ENCODE measurements around the gene ALCAM. TPM values are rescaled to one million over a fixed set of nuclear protein-coding genes. Genes with fewer than 3 reads are reported as not detected.

The ALCAM gene
- total RNA-seq, 3 donors from 2014 or later: 8.7 to 11.1 (median 10.7) TPM

DNA sequence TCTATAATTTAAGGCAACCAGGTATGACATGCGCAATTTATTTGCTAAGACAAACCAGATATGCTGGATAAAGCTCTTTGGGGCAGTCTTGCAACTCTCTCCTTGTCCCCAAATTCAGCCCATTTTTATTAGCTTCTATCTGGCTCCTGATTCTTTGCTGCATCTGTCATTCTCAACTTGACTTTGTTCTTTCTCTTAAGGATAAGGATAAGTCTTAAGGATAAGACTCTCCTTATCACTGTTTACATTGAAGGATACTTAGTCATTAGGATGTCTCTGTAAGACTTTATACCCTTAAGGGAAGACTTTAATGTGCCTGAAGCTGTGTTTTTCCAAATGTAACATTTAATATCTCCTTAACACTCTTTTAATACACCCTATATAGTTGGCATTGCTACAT is 49.2 kb downstream of the ALCAM start:
- Mint-ChIP-seq H3K4me3 (no peak overlapping the region), H3K4me1 (ENCODE audit: low read depth) (peaks cover 1% of the 10 kb centered on the region), H3K9me3 (no peaks in the 10 kb centered on the region), H3K27me3 (ENCODE audit: low read depth) (no peaks in the 10 kb centered on the region), H3K36me3 (ENCODE audit: insufficient read depth) (no peaks in the 10 kb centered on the region)
- DNase-seq: no peak
- no peak for ATAC-seq

- Mint-ChIP-seq H3K4me1 (ENCODE audit: low read depth) (peaks cover 1% of the 10 kb centered on the region), H3K36me3 (ENCODE audit: insufficient read depth) (no peaks in the 10 kb centered on the region), H3K27me3 (ENCODE audit: low read depth) (no peaks in the 10 kb centered on the region), H3K9me3 (no peaks in the 10 kb centered on the region), H3K4me3 (no peak overlapping the region)
- DNase-seq (no peak), ATAC-seq (no peak)
These were observed 51.0 kb downstream of the ALCAM start for GRCh38 chr3:105417525-105418289.

DNA sequence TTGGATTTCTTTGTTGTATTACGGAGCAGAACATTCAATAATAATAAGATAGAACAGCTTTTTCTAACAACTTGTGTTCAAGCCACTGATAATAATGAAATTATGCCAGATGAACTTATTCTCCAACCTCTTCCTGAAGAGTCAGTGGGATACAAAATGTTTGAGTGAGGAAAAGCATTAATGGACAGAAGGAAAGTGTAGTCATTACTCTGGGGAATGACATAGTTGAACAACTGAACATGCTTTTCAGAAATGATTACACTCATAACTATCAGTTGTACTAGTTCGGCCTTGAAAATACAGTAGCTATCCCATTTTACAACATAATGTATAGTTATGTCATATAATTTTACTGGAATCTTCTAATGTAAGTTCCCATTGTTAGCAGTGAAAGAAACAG is 55.9 kb downstream of the ALCAM start:
- H3K27me3 Mint-ChIP-seq (ENCODE audit: low read depth): no peaks in the 10 kb centered on the region

GRCh38 chr3:105423397-105423796 is 56.7 kb downstream of the ALCAM start:
- no peaks in the 10 kb centered on the region for H3K36me3 Mint-ChIP-seq (ENCODE audit: insufficient read depth)
- no peak overlapping the region for H3K4me3 Mint-ChIP-seq
- no peaks in the 10 kb centered on the region for H3K4me1 Mint-ChIP-seq (ENCODE audit: low read depth)
- no peaks in the 10 kb centered on the region for H3K27me3 Mint-ChIP-seq (ENCODE audit: low read depth)
- DNase-seq (no peak), ATAC-seq (no peak)
- H3K9me3 Mint-ChIP-seq: no peaks in the 10 kb centered on the region

More for the DNA sequence above, 55.9 kb downstream of the ALCAM start:
- Mint-ChIP-seq H3K9me3 (no peaks in the 10 kb centered on the region), H3K36me3 (ENCODE audit: insufficient read depth) (no peaks in the 10 kb centered on the region), H3K4me3 (no peak overlapping the region), H3K4me1 (ENCODE audit: low read depth) (no peaks in the 10 kb centered on the region)
- ATAC-seq: no peak
- DNase-seq: no peak

DNA sequence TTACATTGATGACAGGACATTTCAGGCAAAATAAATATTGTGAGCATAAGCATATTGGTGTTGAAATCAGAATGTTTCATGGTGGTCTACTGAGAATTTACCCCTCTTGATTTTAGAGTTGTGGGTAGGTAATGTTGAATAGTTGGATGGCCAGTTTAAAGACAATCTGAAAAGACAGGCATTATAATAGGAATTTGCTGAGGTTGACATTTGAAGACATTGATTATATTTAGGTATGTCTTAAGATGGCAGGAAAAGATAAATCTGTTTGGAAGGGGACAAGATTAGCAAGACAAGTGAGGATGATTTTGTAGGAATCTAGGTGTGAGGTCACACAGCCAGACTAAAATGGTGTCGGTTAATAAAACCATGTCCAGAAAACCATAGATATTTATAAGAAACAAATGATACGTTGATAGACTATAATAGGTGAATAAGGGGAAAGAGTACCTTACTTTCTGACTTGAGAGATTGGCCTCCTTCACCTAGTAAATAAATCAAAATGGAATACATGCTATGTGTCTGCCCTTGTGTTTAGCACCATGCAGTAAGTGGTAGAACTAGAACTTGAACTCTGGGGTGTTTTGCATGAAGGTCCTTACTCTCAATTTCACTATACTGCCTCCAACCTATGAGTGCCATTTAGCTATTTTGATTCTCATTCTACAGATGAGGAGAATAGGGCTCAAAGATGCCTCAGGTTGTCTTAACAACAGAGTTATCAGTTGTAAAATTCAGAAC is 57.9 kb downstream of the ALCAM start:
- H3K4me3 Mint-ChIP-seq: no peak overlapping the region
- H3K36me3 Mint-ChIP-seq (ENCODE audit: insufficient read depth): no peaks in the 10 kb centered on the region
- DNase-seq (no peak), ATAC-seq (no peak)
- H3K4me1 Mint-ChIP-seq (ENCODE audit: low read depth): no peaks in the 10 kb centered on the region
- no peaks in the 10 kb centered on the region for H3K27me3 Mint-ChIP-seq (ENCODE audit: low read depth)
- no peaks in the 10 kb centered on the region for H3K9me3 Mint-ChIP-seq

DNA sequence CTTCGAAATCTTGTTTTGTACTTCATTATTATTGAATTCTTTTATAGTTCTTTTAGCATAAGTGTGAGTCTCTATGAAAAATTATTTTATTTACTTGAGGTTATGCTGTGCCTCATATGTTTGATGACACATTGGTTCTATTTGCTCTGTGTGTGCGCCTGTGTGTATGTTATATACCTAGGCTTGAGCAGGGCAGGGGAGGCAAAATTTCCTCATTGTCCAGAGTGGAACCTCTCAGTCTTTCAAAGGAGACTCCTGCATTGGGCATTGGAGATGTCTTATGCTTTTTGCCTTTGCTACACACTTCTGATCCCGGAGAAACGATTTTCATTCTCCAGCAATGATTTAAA is 58.4 kb downstream of the ALCAM start:
- ATAC-seq (no peak), DNase-seq (no peak)
- no peaks in the 10 kb centered on the region for H3K4me1 Mint-ChIP-seq (ENCODE audit: low read depth)
- H3K27me3 Mint-ChIP-seq (ENCODE audit: low read depth): no peaks in the 10 kb centered on the region
- H3K4me3 Mint-ChIP-seq: no peak overlapping the region
- H3K9me3 Mint-ChIP-seq: no peaks in the 10 kb centered on the region
- no peaks in the 10 kb centered on the region for H3K36me3 Mint-ChIP-seq (ENCODE audit: insufficient read depth)

DNA sequence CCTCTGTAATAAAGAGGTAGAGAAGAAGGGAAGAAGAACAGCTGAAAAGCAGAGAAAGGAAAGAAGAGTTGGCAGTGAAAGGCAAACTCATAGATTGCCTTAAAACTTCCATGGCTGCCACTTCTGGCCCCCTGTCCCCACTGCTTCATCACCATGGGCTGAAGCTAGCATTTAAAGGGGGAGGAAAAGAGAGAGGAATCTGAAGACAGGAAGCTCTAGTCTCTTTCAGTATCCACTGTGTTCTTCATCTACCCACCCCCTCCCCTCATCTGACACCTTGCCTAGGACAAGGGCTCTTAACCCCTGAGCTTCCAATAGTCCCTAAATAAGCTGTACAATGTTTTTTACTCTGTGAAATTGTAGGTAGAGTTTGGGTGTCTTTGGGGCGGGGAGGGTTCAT is 60.6 kb downstream of the ALCAM start:
- H3K27me3 Mint-ChIP-seq (ENCODE audit: low read depth): no peaks in the 10 kb centered on the region
- H3K36me3 Mint-ChIP-seq (ENCODE audit: insufficient read depth): no peaks in the 10 kb centered on the region
- no peaks in the 10 kb centered on the region for H3K4me1 Mint-ChIP-seq (ENCODE audit: low read depth)
- DNase-seq (no peak), ATAC-seq (no peak)
- H3K4me3 Mint-ChIP-seq: no peak overlapping the region
- no peaks in the 10 kb centered on the region for H3K9me3 Mint-ChIP-seq

DNA sequence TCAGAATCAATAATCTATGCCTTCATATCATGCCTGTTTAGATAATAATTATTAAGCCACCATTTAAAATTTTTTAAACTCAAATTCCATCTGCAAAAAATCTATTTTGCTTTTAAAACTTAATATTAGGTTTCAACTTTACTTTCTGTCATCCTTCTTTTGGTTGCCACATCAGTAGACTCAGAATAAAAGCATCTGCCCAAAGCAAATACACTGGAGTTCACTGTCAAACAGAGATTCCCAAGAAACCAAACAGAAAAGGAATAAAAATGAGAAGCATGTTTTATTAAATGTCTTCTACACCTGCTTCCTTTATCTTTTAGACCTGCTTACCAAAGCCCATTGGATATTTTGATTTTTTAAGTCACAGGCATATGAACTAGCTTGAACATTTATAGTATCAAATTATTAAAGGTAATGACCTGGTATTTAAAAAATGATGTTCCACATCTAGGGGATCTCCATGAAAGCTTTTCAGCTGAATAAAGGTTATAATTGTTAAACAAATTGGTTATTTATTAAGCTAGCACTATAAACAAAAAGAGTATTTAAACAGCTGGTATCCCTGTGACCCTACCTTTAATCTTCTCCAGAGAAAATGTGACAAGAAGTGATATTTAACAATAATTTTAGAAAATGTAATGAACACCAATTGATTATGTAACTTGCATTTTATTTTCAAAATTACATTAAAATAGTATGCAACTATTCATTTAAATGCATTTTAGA is 62.5 kb downstream of the ALCAM start:
- DNase-seq (no peak), ATAC-seq (no peak)
- H3K4me1 Mint-ChIP-seq (ENCODE audit: low read depth): no peaks in the 10 kb centered on the region
- no peaks in the 10 kb centered on the region for H3K27me3 Mint-ChIP-seq (ENCODE audit: low read depth)
- no peak overlapping the region for H3K4me3 Mint-ChIP-seq
- H3K36me3 Mint-ChIP-seq (ENCODE audit: insufficient read depth): no peaks in the 10 kb centered on the region
- no peaks in the 10 kb centered on the region for H3K9me3 Mint-ChIP-seq

DNA sequence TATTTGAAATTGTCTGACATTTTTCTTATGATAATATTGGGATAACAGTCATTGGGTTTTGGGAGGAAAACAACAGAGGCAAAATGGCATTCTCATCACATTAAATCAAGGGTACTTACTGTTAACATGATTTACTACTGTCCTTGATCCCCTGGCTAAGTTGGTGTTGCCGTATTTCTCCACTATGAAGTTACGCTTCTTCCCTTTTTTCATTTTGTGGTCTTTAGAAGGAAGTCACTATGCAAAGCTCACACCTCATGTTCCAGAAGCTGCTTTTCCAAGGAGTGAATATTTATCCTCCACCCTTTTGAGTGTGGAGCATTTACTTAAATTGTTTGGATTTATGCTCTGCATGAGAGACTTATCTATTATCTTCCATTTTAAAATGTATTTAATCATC is 63.7 kb downstream of the ALCAM start:
- H3K4me1 Mint-ChIP-seq (ENCODE audit: low read depth): no peaks in the 10 kb centered on the region
- H3K27me3 Mint-ChIP-seq (ENCODE audit: low read depth): no peaks in the 10 kb centered on the region
- peaks cover 2% of the 10 kb centered on the region for H3K9me3 Mint-ChIP-seq
- no peaks in the 10 kb centered on the region for H3K36me3 Mint-ChIP-seq (ENCODE audit: insufficient read depth)
- ATAC-seq (no peak), DNase-seq (no peak)
- H3K4me3 Mint-ChIP-seq: no peak overlapping the region

DNA sequence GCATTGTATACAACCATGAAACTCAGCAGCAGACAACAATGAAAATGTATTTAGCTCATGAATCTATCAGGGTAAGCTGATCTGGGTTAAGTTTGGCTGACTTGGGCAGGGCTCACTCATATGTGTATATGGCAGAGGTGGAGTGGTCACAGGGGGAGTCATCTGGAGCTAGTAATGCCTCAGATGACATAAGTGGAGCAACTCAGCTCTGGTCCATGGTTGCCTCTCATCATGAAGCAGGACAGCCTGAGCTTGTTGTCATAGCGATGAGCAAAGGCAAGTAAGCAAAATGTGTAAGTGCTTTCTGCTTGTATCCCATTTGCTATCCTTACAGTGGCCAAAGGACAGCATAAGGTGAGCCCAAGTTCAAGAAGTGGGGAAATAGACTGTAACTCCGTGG is 64.5 kb downstream of the ALCAM start:
- ATAC-seq (no peak), DNase-seq (no peak)
- Mint-ChIP-seq H3K4me3 (no peak overlapping the region), H3K4me1 (ENCODE audit: low read depth) (no peaks in the 10 kb centered on the region), H3K36me3 (ENCODE audit: insufficient read depth) (no peaks in the 10 kb centered on the region), H3K27me3 (ENCODE audit: low read depth) (no peaks in the 10 kb centered on the region), H3K9me3 (peaks cover 7% of the 10 kb centered on the region)

DNA sequence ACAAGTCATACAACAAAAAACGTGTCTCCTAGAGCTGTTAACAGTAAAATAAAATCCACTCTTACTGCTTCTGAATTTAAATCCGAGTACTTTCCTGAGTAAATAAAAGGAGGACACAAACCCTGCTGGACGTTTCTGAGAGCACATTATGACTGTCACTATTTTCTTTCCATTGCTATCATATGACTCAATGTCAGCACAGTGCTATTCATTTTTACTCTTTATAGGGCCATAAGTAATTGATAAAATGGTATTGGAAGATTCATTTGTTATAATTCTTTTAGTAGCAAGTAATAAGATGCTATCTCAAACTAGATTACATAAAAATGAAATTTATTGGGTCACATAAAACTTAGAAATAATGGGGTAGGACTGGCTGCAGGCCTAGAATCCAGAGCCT is 68.6 kb downstream of the ALCAM start:
- H3K4me3 Mint-ChIP-seq: no peak overlapping the region
- peaks cover 2% of the 10 kb centered on the region for H3K36me3 Mint-ChIP-seq (ENCODE audit: insufficient read depth)
- ATAC-seq: no peak
- DNase-seq: no peak
- H3K27me3 Mint-ChIP-seq (ENCODE audit: low read depth): peaks cover 2% of the 10 kb centered on the region
- no peaks in the 10 kb centered on the region for H3K4me1 Mint-ChIP-seq (ENCODE audit: low read depth)
- peaks cover 7% of the 10 kb centered on the region for H3K9me3 Mint-ChIP-seq

GRCh38 chr3:105436687-105437086 is 70.0 kb downstream of the ALCAM start:
- Mint-ChIP-seq H3K9me3 (peaks cover 7% of the 10 kb centered on the region), H3K27me3 (ENCODE audit: low read depth) (peaks cover 2% of the 10 kb centered on the region), H3K4me1 (ENCODE audit: low read depth) (no peaks in the 10 kb centered on the region), H3K36me3 (ENCODE audit: insufficient read depth) (peaks cover 2% of the 10 kb centered on the region), H3K4me3 (no peak overlapping the region)
- ATAC-seq: no peak
- no peak for DNase-seq

DNA sequence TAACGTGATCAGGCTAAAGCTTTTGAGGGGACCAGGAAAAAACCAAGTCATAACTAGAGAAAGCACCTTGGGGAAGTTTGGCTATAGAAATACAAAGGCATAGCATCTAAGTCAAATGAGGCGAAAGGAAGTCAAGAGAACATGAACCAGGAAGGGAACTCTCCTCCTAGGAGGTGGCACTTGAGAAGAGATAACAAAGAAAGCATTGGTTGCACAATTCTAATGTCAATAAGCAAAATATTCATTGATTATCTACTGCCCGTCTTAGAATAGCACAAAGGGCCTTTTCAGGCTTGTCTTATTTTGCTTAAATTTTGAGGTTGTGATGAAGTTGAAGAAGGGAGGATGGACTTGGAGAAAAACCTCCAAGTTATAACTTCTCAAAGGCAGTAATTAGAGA is 73.4 kb downstream of the ALCAM start:
- DNase-seq (no peak), ATAC-seq (no peak)
- Mint-ChIP-seq H3K27me3 (ENCODE audit: low read depth) (peaks cover 2% of the 10 kb centered on the region), H3K4me1 (ENCODE audit: low read depth) (no peaks in the 10 kb centered on the region), H3K4me3 (no peak overlapping the region), H3K9me3 (peaks cover 7% of the 10 kb centered on the region), H3K36me3 (ENCODE audit: insufficient read depth) (peaks cover 2% of the 10 kb centered on the region)

DNA sequence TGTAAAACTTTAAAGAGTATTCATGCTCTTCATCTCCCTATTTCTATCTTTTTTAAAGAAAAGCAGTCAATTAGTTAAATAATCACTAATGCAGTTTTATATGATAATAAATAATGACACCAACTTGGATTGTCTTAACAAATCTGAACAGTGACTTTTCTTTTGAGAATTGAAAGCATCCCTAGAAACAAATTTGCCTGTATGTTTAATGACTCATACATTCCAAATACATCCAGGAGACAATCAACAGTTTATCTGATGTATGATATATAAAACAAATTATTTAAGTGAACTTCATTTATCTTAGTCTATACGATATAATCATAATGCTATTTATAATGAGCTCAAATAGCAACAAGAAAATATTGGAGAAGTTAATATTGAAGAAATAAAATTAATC is 78.0 kb downstream of the ALCAM start:
- H3K27me3 Mint-ChIP-seq (ENCODE audit: low read depth): no peaks in the 10 kb centered on the region
- no peaks in the 10 kb centered on the region for H3K9me3 Mint-ChIP-seq
- no peaks in the 10 kb centered on the region for H3K4me1 Mint-ChIP-seq (ENCODE audit: low read depth)
- no peak for ATAC-seq
- H3K4me3 Mint-ChIP-seq: no peak overlapping the region
- H3K36me3 Mint-ChIP-seq (ENCODE audit: insufficient read depth): no peaks in the 10 kb centered on the region
- no peak for DNase-seq

All from activated T-cell treated with anti-CD3 and anti-CD28 coated beads, Interleukin-2, amount 50 U/mL, for 4 hours (primary cell).